HEK293T (cell line): ENCODE measurements around the gene CANT1.

ENCODE experiments used
- ARNT ChIP-seq: fragments of 450-650 bp; IDR thresholded peaks from 2 replicates; pipeline ENCODE4 v1.6.1; 2017; ENCODE audit warnings: mild to moderate bottlenecking
- LEF1 ChIP-seq: fragments of 450-650 bp; IDR thresholded peaks from 2 replicates; pipeline ENCODE4 v1.6.1; 2017; ENCODE audit warnings: mild to moderate bottlenecking, borderline replicate concordance
- SP1 ChIP-seq: fragments of 450-650 bp; IDR thresholded peaks from 2 replicates; pipeline ENCODE4 v1.6.1; 2017
- TARDBP ChIP-seq: fragments of 450-650 bp; IDR thresholded peaks from 2 replicates; pipeline ENCODE4 v1.6.1; 2016

DNA sequence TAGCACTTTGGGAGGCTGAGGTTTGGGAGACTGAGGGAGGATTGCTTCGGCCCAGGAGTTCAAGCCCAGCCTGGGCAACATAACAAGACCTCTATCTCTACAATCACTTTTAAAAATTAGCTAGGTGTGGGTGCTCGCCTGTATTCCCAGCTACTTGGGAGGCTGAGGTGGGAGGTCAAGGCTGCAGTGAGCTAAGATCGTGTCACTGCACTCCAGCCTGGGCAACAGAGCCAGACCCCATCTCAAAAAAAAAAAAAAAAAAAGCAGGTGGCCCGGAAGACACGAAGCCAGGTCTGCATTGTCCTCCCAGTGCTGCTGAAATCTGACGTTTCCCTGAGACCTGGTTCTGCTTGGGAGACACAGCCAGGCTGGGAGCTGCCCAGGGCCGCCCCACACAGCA is 65.5 kb downstream of the CANT1 start:
- no peak for TF ChIP-seq SP1
- TF ChIP-seq TARDBP: no peak
- no peak for TF ChIP-seq ARNT
- TF ChIP-seq LEF1: no peak
